ENCODE data around the gene PARP14.

GRCh38 chr3:122742234-122742633 is 61.6 kb downstream of the PARP14 start:
- TF ChIP-seq EZH2 (IDR thresholded peaks at IDR 0.05; ENCODE audit: borderline replicate concordance, low read length) (no peak), CTCF (IDR thresholded peaks at IDR 0.05; ENCODE audit: low read length) (no peak)
